Esophagus squamous epithelium (tissue), 4 donors: ENCODE measurements around the gene ST8SIA6.

ENCODE experiments used
- POLR2A ChIP-seq, 4 donors: fragments of 450-650 bp; IDR thresholded peaks; one replicate each; pipeline ENCODE4 v1.6.1; 2017; ENCODE audit warnings: antibody characterized with exemption in 4 of 4, mild to moderate bottlenecking in 4 of 4, moderate library complexity in 3 of 4
- TF ChIP-seq, protein P1 (sequence below), 6 experiments: fragments of 450-650 bp in 4 of 6; fragments of 200-600 bp in 2 of 6; sonication (generic) in 2 of 6; IDR thresholded peaks; one replicate each; pipeline ENCODE4 v1.5.1; 2016 to 2019; ENCODE audit warnings: antibody characterized with exemption in 6 of 6, mild to moderate bottlenecking in 4 of 6, moderate library complexity in 4 of 6

GRCh38 chr10:17432723-17433122 is 21.7 kb downstream of the ST8SIA6 start:
- TF ChIP-seq, protein P1, sequence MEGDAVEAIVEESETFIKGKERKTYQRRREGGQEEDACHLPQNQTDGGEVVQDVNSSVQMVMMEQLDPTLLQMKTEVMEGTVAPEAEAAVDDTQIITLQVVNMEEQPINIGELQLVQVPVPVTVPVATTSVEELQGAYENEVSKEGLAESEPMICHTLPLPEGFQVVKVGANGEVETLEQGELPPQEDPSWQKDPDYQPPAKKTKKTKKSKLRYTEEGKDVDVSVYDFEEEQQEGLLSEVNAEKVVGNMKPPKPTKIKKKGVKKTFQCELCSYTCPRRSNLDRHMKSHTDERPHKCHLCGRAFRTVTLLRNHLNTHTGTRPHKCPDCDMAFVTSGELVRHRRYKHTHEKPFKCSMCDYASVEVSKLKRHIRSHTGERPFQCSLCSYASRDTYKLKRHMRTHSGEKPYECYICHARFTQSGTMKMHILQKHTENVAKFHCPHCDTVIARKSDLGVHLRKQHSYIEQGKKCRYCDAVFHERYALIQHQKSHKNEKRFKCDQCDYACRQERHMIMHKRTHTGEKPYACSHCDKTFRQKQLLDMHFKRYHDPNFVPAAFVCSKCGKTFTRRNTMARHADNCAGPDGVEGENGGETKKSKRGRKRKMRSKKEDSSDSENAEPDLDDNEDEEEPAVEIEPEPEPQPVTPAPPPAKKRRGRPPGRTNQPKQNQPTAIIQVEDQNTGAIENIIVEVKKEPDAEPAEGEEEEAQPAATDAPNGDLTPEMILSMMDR (IDR thresholded peaks at IDR 0.05) = no peak
- no peak for TF ChIP-seq POLR2A (IDR thresholded peaks at IDR 0.05)
